SKM-1 treated with dmso at 0.1 percent for 144 hours (cell line): Measurements from ENCODE around the gene ITGA4.

ENCODE experiments used
- DNase-seq: peaks from one replicate; lab custom pipeline; 2025; ENCODE audit not compliant: unreplicated experiment; lab: John Stamatoyannopoulos, UW

The ITGA4 gene

DNA sequence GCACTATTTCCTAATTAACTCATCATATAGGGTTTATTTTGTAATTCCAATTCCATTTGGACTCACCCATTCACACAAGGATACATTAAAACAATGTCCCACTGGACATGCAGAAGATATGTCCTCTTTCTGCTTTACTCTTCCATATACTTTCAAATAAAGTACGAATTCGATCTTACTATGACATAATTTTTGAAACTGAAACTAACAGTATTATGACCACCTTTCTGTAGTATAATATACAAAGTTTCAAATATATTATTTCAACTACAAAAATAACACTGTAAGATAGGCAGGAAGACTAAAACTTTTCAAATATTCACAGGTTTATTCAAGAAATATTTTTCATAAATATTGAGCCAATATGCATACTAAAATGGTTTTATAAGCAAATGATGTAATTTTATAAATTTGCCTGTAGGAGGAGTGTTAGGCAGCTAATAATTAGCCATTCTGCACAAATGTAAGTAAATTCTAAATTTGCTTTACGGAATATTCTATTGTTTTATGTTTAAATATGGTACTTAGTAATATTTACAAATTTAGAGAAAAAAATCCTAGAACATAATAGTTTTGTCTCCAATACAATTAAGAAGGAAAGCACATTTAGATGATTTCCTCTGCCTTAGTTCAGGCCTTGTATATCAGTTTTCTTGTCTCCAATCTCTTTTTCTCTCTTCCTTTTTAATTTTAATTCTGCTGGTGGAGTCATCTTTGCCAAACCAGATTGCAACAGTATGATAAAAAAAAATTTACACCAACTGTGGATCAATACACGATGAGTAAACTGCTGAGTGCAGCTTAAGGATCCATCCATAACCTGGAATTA is 113.9 kb downstream of the ITGA4 start:
- DNase-seq, result no peak

DNA sequence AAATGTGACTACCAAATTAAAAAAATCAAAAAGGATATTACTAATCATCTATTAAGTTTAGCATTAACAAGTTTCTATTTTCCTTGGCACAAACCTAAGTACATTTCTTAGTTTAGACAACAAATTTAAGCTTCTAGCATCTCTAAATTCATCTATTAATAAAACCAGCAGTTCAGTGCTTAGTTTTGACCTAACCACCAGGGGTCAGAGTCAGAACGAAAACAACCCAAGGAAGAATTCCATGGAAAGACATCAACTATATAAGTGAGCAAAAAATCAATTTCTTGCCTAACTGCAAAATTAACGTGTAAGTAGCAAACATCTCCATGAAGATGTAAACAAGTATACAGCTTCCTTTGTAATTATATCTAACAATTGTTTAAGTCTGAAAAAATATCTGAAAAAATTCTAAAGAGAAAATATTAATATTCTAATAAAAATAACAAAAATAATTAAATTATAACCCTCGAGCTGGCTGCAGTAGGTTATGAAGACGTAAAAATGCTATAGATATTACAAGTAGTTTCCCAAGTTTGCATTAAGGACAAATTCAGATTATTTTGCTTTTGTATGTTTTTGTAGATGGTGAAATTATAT is 116.1 kb downstream of the ITGA4 start:
- DNase-seq, result no peak

DNA sequence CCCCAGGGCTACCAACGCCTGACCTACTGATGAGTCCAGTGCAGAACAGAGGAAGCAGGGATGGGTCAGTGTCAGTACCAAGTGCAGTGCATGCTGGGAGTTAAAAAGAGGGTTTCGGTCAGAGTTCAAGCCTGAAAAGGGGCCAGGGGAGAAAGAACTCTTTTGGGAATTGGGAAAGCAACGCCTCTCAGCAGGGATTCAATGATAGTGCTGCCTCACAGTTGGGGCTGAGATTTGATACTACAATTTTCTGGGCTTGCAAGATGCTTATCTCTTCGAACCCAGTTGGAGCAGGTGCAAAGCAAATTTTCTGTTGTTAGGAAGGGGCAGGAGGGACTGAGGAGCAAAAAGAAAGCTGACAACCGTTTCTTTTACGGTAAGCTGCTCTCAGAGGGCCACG is 117.1 kb downstream of the ITGA4 start:
- DNase-seq, result no peak

GRCh38 chr2:181575024-181575649 is 118.0 kb downstream of the ITGA4 start:
- DNase-seq, result no peak

GRCh38 chr2:181575650-181576025 is 118.5 kb downstream of the ITGA4 start:
- DNase-seq, result peak; percentile 78

- no peak for DNase-seq
Measured at GRCh38 chr2:181576431-181576830, 119.2 kb downstream of the ITGA4 start.

- DNase-seq, result no peak
Measured at GRCh38 chr2:181578829-181579228, 121.6 kb downstream of the ITGA4 start.

DNA sequence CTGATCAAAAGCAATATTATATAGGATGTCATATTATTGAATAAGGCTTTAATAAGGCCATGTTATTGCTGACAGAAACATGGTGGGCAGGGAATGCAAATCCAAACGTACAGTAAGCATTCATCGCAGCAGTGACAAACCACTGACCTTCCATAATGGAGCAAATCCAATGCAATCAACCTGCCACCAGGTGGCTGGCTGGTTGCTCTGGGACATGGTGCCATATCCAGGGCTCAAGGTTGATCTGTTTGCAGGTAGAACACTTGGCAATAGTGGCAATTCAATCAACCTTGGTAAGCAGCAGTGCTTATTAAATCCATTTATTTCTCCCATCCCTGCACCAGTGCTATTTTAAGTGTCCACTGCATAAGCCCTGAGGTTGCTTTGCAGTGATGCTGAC is 124.3 kb downstream of the ITGA4 start:
- no peak for DNase-seq

DNA sequence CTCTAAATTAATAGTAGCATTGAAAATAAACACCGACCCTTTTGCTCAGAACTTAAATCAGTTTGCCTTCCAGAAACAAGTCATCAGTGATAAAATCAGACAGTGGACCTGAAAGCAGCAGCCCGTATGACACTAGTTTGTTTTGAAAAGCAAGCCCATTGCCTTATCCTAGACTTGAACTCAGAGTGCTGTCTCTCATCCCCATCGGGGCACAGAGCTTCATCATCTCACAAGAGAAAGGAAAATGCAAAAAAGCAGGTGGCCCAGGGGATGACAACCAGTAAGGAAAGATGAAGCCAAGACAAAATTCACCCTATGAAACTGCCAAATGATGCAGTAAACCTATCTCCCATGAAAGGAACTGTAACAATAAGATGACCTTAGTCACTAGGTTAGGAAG is 128.5 kb downstream of the ITGA4 start:
- DNase-seq, result no peak
